Large intestine (tissue), 3 donors: ENCODE data around the gene UROD. TPM values are rescaled to one million over a fixed set of nuclear protein-coding genes. Genes with fewer than 3 reads are reported as not detected.

Source experiments
- DNase-seq, 2 donors: peaks; one replicate each; pipeline versions ENCODE4 v3.0.0 to v3.0.0-alpha.2; 2013
- H3K27ac ChIP-seq: one replicate; pipeline ENCODE4 v1.5.1; 2013; ENCODE audit warnings: low read length
- H3K27me3 ChIP-seq: 2 replicates; pipeline ENCODE4 v1.6.1; 2013; ENCODE audit warnings: low read length; ENCODE audit not compliant: control insufficient read depth, insufficient read depth
- H3K36me3 ChIP-seq: 2 replicates; pipeline ENCODE4 v1.6.1; 2013; ENCODE audit warnings: low read length; ENCODE audit not compliant: control insufficient read depth, insufficient read depth
- H3K4me1 ChIP-seq: one replicate; pipeline ENCODE4 v1.6.1; 2013; ENCODE audit warnings: low read length; ENCODE audit not compliant: control insufficient read depth, insufficient read depth
- H3K4me3 ChIP-seq: one replicate; pipeline ENCODE4 v1.5.1; 2013; ENCODE audit warnings: low read length
- H3K9me3 ChIP-seq: one replicate; pipeline ENCODE4 v1.6.1; 2013; ENCODE audit warnings: mild to moderate bottlenecking, low read depth, low read length, moderate library complexity; ENCODE audit not compliant: control insufficient read depth
- WGBS: methylation state at CpG from one replicate; pipeline ENCODE4 v1.1.5; 2013; ENCODE audit warnings: low lambda C conversion rate; ENCODE audit not compliant: insufficient coverage; 5-methylcytosine and 5-hydroxymethylcytosine counted together
- polyA plus RNA-seq: library from polyadenylated mRNA; unstranded; fragments of 120-200 nt; gene quantifications from one replicate; pipeline ENCODE4 v1.2.1, GENCODE V29; 2013

Gene UROD
- polyA plus RNA-seq, 1 donor, result 76.3 TPM

GRCh38 chr1:45014321-45015028 is 2.4 kb downstream of the UROD start:
- Histone ChIP-seq H3K36me3 (peaks cover 22% of the 10 kb centered on the region), H3K4me1 (peaks cover 20% of the 10 kb centered on the region), H3K27ac (no peak overlapping the region), H3K27me3 (no peaks in the 10 kb centered on the region), H3K4me3 (no peak overlapping the region), H3K9me3 (no peaks in the 10 kb centered on the region)
- no CpG with 5 or more reads among the region's 6 CpGs for WGBS
- peak; percentile 64 to 68 for DNase-seq

DNA sequence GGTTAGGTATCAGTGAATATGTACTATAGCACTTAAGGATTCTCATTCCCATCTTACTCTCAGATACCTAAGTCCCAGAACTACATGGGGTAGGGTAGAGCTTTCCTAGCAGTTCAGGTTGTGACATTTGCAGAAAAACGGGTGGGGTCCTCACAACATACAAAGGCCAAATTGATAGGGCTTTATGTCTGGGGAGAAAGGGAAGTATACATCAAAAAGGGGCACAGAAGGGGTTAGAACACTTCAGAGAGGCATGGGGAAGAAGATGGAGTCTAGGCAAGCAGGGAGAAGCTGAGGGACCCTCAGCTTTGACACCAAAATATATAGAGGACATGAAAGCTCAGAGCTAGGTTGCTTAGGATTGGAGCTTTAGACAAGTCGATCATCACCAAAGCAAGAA is 3.6 kb downstream of the UROD start:
- Histone ChIP-seq H3K36me3 (peaks cover 17% of the 10 kb centered on the region), H3K4me3 (no peak overlapping the region), H3K4me1 (peaks cover 13% of the 10 kb centered on the region), H3K27me3 (no peaks in the 10 kb centered on the region), H3K9me3 (no peaks in the 10 kb centered on the region), H3K27ac (no peak overlapping the region)
- no CpG with 5 or more reads among the region's 2 CpGs for WGBS
- no peak for DNase-seq

- Histone ChIP-seq H3K36me3 (peaks cover 17% of the 10 kb centered on the region), H3K9me3 (no peaks in the 10 kb centered on the region), H3K4me1 (peaks cover 13% of the 10 kb centered on the region), H3K4me3 (no peak overlapping the region), H3K27me3 (no peaks in the 10 kb centered on the region), H3K27ac (no peak overlapping the region)
- no CpG with 5 or more reads among the region's 2 CpGs for WGBS
- DNase-seq, result no peak
Observed at GRCh38 chr1:45016090-45016697, 4.1 kb downstream of the UROD start.

DNA sequence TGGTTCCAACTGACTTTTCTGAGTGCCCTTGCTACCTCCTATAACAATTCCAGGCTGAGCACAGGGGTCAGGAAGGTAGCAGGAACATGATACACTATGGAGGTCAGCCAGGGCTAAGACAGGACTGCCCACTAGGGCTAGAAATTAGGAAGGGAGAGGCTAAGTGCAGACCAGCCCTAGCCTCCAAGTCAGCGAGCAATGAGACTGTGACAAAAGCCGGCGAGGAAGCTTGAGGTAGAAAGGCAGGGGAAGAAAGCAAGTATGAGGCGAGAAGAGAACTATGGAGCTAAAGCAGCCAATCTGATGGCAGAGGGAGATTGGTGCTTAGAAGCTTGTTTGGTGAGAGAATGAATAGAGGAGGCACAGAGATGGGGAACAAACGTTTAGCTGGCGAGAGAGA is 4.7 kb downstream of the UROD start:
- Histone ChIP-seq H3K4me3 (no peak overlapping the region), H3K27me3 (no peaks in the 10 kb centered on the region), H3K9me3 (no peaks in the 10 kb centered on the region), H3K27ac (no peak overlapping the region), H3K36me3 (peaks cover 17% of the 10 kb centered on the region), H3K4me1 (peaks cover 8% of the 10 kb centered on the region)
- DNase-seq, result no peak
- 73% methylated on average over 3 of the region's 6 CpGs for WGBS

DNA sequence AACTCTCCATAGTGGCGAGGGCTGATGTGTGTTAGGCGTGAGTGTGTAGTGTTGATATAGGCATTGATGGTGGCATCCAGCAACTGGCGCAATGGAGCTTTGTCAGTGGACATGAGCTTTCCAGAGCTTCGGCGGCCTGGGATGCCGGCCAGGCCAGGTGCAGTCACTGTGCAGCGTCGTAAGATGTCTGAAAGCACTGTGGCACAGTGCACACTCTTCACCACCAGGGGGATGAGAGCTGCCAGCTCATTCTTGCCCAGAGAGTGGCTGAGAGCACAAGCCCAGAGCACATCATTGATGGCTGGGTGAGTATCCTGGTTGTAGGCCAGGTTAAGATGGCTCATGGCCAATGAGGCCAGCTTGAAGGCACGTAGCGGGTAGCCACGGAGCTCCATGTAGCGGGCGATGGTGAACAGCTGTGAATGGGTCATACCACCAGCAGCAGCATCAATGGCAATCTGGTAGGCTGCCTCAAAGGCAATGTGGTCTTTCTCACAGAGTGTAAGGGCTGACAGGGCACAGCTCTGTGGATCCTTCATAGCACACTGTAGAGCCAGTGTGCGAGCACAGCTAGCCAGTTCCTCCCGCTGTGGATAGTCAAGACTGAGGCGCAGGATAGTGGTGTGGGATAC is 6.7 kb downstream of the UROD start:
- Histone ChIP-seq H3K27me3 (no peaks in the 10 kb centered on the region), H3K27ac (no peak overlapping the region), H3K4me1 (no peaks in the 10 kb centered on the region), H3K4me3 (no peak overlapping the region), H3K36me3 (peaks cover 13% of the 10 kb centered on the region), H3K9me3 (no peaks in the 10 kb centered on the region)
- DNase-seq, result peak in 1 of 2 donors; percentile 50
- WGBS, result no CpG with 5 or more reads among the region's 16 CpGs

GRCh38 chr1:45023663-45024062 is 11.6 kb downstream of the UROD start:
- WGBS, result 100% methylated on average over 1 of the region's 1 CpG
- H3K9me3 ChIP-seq, result no peaks in the 10 kb centered on the region

GRCh38 chr1:45026446-45026845 is 14.4 kb downstream of the UROD start:
- Histone ChIP-seq H3K27ac (no peak overlapping the region), H3K27me3 (no peaks in the 10 kb centered on the region), H3K36me3 (no peaks in the 10 kb centered on the region), H3K9me3 (no peaks in the 10 kb centered on the region), H3K4me3 (no peak overlapping the region), H3K4me1 (no peaks in the 10 kb centered on the region)
- WGBS, result 80% methylated on average over 1 of the region's 1 CpG
- DNase-seq, result no peak

More at GRCh38 chr1:45023663-45024062, 11.6 kb downstream of the UROD start:
- Histone ChIP-seq H3K27me3 (no peaks in the 10 kb centered on the region), H3K4me3 (no peak overlapping the region), H3K4me1 (no peaks in the 10 kb centered on the region), H3K36me3 (no peaks in the 10 kb centered on the region), H3K27ac (no peak overlapping the region)
- no peak for DNase-seq

DNA sequence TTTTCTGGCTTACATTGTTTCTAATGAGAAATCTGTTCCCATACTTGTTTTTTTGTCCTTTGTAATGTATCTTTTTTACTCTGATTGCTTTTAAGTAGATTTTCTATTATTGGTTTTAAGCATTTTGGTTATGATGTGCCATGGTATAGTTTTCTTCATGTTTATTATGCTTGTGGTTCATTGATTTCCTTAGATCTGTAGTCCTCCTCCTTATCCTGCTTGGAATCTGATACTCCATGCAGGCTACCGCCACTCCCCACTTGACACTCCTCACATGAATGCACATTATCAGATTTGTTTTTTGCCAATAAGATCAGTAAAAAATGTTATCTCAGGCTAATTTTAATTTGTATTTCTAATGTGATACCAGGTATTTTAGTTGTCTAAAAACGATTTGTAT is 20.8 kb downstream of the UROD start:
- H3K27me3 ChIP-seq, result no peaks in the 10 kb centered on the region
- H3K9me3 ChIP-seq, result no peaks in the 10 kb centered on the region
- DNase-seq, result no peak
- no peak overlapping the region for H3K4me3 ChIP-seq
- H3K4me1 ChIP-seq, result peaks cover 18% of the 10 kb centered on the region
- H3K27ac ChIP-seq, result no peak overlapping the region
- WGBS, result 75% methylated on average over 1 of the region's 2 CpGs
- H3K36me3 ChIP-seq, result peaks cover 8% of the 10 kb centered on the region

- DNase-seq, result no peak
- Histone ChIP-seq H3K27me3 (no peaks in the 10 kb centered on the region), H3K4me3 (no peak overlapping the region), H3K4me1 (peaks cover 20% of the 10 kb centered on the region), H3K36me3 (peaks cover 8% of the 10 kb centered on the region), H3K9me3 (no peaks in the 10 kb centered on the region), H3K27ac (no peak overlapping the region)
- WGBS, result no CpG with 5 or more reads among the region's 1 CpG
Observed at GRCh38 chr1:45033356-45033755, 21.3 kb downstream of the UROD start.

DNA sequence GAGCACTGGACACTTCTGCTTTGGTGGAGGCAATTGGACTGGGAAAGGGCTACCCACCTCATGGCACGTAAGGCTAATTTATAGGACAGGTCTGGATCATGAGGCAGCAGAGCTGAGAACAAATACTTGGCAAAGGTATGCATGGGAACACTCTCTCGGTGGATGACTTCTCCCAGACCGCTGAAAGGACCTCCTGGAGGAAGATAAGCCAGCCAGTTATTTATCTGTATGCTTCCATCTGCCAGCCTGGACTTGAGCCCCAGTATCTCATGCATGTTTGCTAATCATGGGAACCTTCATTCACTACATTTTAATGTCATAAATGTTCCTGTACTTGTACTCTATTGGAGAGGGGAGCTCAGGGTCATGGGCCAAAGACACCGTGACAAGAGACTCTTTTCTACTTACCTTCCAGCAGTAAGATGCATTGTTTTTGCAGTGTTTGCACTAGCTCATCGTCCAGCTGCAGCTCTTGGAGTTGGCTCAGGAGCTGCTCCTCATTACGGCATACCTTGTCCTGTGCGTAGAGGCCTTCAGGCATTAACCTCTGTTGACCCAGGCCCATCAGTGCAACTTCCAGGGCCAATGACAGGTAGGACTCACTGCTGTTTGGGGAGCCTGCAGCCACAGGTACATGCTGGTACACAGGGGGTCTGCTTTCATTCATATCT is 23.7 kb downstream of the UROD start:
- Histone ChIP-seq H3K9me3 (no peaks in the 10 kb centered on the region), H3K27me3 (no peaks in the 10 kb centered on the region), H3K27ac (no peak overlapping the region), H3K4me1 (peaks cover 22% of the 10 kb centered on the region), H3K36me3 (peaks cover 8% of the 10 kb centered on the region), H3K4me3 (no peak overlapping the region)
- peak in 1 of 2 donors; percentile 41 for DNase-seq
- WGBS, result no CpG with 5 or more reads among the region's 7 CpGs
